GM19025 (cell line): ENCODE measurements around the gene GALNT13.
"Not testable (repeated sequence)": the region's sequence is repeated elsewhere in the genome, so short reads cannot be mapped to it uniquely, and the experiment has no call there.

Experiments
- ATAC-seq: cut with Tn5 transposase; IDR thresholded peaks from one replicate; pipeline ENCODE4 v1.9.1; 2021; ENCODE audit warnings: mild to moderate bottlenecking, low read depth, moderate library complexity; ENCODE audit not compliant: unreplicated experiment

GALNT13 gene

DNA sequence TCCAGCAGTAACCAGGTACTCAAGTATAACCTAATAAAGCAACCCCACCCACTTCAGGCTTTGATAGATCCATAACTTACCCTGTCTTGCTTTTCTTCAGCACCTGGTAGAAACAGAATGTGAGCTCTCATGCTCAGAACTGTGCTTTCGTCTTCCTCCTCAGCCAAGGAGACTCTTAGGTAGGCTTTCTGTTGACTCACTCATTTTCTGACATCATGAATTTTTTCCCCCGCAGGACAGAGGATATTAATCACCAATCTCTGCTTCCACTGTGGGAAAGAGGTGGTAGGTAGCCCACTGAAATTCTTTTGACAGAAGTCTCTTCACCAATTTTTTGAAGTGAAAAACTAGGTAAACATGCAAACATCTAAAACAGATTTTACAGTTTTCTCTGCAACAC is 585.6 kb downstream of the GALNT13 start:
- ATAC-seq, result no peak

DNA sequence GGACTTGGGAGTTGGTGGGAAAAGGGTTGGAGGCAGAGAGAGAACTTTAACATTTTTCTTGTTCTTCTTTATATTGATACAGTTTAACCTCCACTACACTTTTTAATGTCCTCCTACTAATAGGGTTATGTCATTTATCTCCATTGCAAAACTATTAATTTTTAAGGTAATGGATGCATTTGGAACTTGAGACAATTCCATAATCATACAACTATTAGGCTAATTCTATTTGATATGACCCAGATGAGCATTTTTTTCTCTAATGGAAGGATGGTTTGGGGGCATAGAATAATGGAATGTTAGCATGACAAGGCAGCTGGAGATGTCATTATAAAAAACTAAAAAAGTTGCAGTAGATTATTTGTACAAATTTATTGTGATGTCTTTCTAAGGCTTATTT is 587.6 kb downstream of the GALNT13 start:
- no peak for ATAC-seq

DNA sequence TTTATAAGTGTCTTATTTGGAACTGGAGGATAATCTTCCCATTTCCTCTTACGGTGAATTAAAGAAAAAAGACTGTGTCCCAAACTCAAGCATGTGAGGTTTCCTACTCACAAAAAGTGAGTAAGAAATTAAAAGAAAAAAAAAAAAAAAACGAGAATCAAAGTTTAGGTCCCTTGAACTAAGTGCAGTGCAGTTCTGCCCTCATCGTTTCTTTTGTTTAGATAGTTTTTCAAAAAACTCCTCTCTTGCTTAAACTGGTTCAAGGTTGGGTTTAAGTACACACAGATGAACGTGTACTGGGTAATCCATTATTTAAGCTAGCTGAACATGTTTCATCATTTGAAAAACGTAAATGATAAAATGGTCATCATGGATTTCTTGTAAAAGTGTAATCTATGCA is 590.9 kb downstream of the GALNT13 start:
- no peak for ATAC-seq

DNA sequence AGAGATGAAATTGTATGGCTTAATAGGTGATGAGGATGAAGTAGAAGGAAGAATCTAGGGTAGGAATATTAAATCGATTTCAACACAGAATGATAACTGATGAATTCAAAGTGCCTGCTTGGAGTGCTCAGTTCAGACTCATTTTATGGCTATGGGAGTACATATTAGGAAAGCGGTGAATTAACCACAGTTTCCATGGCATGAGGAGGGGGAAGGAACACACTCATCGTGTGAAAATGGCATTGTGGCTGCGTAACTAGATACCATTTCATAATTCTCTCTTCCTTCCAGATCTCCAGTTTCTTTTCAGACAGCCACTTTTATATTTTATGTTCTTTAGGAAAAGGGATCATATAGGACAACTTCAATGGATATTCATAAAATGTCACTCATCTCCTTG is 594.5 kb downstream of the GALNT13 start:
- ATAC-seq, result no peak

GRCh38 chr2:154470376-154470775 is 598.7 kb downstream of the GALNT13 start:
- no peak for ATAC-seq

DNA sequence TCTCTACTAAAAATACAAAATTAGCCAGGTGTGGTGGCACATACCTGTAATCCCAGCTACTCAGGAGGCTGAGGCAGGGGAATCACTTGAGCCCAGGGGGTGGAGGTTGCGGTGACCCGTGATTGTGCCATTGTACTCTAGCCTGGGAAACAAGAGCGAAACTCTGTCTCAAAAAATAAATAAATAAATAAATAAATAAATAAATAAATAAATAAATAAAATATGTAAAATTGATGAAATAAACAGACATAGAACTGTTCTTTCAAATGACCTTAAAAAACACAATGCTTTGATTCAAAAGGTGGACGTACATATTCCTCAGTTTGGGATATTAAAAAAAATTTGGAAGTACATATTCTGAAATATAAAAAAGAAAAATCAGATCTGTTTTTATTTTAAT is 599.8 kb downstream of the GALNT13 start:
- not testable (repeated sequence) for ATAC-seq

- no peak for ATAC-seq
These were observed 605.6 kb downstream of the GALNT13 start for GRCh38 chr2:154477319-154477718.

DNA sequence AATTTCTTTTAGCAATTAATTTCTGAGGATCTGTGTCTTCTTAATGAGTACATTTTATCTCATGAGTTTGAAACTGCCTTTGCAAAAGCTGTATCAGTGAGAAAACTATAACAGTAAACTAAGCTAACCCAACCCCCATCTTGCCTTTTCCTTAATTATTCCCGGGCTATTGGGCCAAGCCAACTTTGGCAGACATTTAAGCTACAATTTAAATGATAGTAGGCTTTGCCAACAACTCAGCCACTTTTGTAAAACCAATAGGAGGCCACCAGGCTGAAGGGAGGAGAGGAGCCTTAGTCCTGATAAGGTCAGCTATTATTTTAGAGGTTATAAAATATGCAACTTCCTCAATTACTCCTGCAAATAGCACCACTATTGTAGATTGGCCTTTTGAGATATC is 608.8 kb downstream of the GALNT13 start:
- no peak for ATAC-seq

DNA sequence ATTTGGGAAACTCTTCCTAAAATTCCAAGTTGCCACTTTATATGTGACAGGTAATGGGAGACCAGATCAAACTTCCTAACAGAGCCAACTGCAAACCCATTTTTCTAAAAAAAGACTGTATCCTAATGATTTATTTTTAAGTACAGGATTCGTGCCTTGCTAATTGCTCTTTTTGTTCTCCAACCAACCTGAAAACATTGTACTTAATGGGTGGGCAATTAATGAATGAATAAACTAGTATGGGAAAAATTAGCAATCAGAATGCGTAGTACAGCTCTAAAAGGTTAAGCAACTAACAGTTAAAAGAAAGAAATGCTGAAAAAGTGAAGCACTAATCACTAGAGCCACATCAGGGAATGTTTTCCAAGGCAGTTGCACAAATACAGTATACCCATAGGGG is 609.6 kb downstream of the GALNT13 start:
- ATAC-seq, result no peak

- peak; percentile 56 for ATAC-seq
These were observed 612.8 kb downstream of the GALNT13 start for GRCh38 chr2:154484338-154485099.

DNA sequence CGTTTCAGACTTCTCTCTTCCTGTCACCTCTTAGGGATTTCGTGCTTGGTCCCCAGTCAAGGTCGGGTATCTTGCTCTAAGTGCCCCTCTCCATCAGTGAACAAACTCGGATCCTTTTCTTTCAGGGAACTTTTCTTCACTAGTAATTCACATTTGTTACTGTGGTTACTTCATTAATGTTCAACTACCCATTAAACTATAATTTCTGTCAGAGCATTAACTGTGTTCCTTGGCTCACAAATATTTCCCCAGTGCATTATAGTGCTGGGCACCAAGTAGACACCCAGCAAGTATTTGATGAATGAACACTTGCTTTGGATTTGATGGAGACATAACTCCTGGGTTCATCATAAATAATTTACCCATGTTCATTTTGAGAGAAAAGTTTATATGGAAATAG is 617.1 kb downstream of the GALNT13 start:
- no peak for ATAC-seq

- ATAC-seq, result no peak
These were observed 617.6 kb downstream of the GALNT13 start for GRCh38 chr2:154489266-154489858.

DNA sequence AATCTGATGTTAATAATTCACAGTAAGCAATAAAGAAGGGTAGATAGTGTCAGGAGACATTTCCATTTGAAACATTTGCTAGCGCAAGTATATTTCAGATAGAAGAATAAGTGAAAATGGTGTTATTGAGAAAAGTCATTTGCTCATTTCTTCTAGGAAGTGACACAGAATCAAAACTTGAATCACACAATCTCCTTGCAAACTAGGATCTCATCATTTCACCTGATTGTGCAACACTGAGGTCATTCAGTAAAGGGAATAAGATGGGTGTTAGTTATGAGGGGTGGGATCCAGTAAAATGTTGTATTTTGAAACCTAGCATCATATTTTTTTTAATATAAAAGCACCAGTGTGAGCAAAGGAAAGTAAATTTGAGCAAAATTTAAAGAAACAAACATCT is 618.8 kb downstream of the GALNT13 start:
- no peak for ATAC-seq

- ATAC-seq, result peak; percentile 59
These were observed 623.7 kb downstream of the GALNT13 start for GRCh38 chr2:154495455-154495868.

DNA sequence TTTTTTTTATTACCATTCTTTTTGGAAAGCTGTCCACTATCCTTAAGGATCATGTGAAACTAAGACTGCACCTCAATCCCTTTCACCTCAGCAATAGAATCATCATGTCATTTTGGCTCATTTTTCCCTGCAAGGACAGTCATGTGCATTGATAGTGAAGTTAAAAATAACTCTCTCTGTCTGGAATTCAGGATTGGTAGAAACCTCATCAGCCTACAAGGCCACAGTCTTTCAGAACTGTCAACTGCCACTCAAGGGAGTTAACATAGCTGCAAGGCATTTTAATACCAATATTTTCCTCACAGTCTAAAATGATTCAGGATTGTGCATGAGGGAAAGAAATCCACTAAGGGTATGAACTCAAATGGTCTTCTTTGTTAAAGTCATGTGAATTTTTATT is 625.3 kb downstream of the GALNT13 start:
- no peak for ATAC-seq
